GM19397 (cell line): ENCODE data around the gene CHRNA4.
"Not testable (repeated sequence)": the region's sequence is repeated elsewhere in the genome, so short reads cannot be mapped to it uniquely, and the experiment has no call there.

ENCODE experiments used
- ATAC-seq: cut with Tn5 transposase; IDR thresholded peaks from one replicate; pipeline ENCODE4 v1.9.1; 2021; ENCODE audit warnings: mild to moderate bottlenecking, moderate library complexity; ENCODE audit not compliant: unreplicated experiment

The CHRNA4 gene

DNA sequence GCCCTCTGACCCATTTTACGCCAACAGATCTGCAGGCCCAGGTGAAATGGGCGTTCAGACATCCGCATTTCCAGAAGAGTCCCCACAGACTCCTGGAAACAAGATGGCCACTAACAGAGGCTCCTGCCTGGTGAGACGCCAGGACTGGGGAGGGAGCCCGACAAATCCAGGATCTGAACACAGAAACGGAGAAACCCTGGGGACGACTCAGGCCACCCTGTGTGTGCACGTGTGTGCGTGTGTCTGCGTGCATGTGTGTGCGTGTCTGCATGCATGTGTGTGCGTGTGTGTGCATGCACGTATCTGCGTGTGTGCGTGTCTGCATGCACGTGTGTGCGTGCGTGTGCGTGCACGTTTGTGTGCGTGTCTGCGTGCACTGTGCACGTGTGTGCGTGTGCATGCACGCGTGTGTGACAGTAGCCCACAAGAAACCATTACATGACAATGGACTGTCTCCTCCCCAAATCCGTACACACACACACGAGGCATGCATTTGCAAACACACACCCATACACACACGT, 24.9 kb downstream of the CHRNA4 start:
- ATAC-seq, result no peak

DNA sequence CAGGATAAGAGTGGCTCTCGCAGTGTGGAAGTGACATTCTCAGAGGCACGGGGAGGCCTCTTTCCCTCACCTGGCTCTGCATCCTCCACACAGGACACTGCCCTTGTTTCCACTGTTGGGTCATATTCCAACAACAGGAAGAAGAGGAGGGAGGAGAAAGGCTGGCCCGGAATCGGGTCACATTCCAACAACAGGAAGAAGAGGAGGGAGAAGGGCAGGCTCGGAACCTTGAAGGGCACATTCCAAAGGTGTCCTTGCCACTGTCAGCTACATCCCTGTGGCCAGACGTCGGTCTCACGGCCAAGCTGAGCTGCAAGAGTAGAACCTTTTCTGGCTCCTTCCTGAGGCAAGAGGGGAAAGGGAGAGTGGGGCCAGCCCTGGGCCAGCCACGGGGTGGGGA, 25.4 kb downstream of the CHRNA4 start:
- no peak for ATAC-seq

DNA sequence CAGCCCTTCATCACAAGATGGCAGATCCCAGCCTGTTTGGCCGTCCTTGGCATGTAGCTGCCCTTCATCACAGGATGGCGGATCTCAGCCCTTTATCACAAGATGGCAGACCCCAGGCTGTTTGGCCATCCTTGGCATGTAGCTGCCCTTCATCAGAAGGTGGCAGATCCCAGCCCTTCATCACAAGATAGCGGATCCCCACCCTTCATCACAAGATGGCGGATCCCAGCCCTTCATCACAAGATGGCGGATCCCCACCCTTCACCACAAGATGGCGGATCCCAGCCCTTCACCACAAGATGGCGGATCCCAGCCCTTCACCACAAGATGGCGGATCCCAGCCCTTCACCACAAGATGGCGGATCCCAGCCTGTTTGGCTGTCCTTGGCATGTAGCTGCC, 26.1 kb downstream of the CHRNA4 start:
- not testable (repeated sequence) for ATAC-seq

GRCh38 chr20:63334356-63334755, 26.8 kb downstream of the CHRNA4 start:
- no peak for ATAC-seq

- no peak for ATAC-seq
These were observed 27.8 kb downstream of the CHRNA4 start for GRCh38 chr20:63333241-63333836.

DNA sequence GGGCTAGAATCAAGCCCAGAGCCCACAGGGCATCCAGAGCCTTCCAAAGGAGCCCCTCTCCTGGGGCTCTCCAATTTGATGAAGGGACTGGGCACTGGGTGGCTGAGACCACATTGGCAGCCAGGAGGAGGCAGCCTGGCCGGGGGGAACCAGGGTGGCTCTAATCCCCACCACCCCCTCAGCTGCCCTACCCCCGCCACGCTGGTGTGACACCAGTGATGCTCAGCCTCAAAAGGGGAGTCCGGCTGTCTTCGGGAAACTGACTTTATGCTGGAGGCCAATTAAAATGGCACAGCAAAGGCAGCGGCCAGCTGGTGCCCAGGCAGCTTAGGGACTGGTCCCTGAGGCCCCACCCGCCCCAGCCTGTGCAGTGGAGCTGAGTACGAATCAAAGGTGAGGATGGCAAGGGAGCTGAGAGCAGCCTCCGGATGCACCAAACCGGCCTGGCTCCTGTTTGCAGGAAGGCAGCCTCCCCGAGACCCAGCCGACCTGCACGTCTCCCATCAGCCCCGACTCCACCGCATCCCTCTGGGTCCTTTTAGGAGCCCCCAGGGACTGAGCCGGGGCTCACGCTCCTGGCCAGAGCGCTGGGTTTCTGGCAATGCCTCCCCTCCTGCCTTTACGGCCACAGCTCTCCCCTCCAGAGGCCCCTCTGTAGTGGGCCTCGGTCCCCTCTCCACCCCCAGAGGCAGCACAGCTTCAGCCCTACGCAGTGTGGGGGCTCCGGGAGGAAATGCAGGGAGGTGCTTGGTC, 28.5 kb downstream of the CHRNA4 start:
- ATAC-seq, result no peak

DNA sequence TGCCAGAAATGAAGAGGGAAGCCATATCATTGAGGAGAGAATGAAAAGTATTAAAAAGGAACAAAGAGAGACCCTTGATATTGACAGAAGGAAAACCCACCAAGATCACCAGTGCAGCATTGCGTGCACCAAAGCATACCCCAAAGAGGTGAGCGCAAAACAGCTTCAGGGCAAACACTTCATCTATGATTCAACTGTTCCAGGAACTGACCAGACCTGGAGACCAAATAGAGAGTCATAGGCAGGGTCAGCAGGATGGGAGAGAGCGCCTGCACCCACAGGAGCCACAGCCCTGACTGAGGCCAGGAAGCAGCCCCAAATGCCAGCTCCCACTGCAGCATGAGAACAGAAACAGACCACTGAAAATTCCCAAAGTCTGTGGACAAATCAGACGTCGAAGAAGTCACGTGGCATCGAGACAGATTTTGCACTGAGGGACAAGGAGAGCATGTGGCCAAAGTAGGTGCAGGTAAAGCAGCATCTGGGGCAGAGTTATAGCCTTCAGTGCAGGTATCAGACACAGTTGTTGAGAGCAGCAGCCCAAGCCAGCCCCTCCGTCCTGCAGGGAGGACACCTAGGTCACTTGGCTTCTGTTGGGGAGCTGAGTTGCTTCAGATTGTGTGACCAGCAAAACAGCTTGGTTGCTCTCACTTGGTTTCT, 29.3 kb downstream of the CHRNA4 start:
- no peak for ATAC-seq

- ATAC-seq, result no peak
These were observed 30.2 kb downstream of the CHRNA4 start for GRCh38 chr20:63330940-63331339.

DNA sequence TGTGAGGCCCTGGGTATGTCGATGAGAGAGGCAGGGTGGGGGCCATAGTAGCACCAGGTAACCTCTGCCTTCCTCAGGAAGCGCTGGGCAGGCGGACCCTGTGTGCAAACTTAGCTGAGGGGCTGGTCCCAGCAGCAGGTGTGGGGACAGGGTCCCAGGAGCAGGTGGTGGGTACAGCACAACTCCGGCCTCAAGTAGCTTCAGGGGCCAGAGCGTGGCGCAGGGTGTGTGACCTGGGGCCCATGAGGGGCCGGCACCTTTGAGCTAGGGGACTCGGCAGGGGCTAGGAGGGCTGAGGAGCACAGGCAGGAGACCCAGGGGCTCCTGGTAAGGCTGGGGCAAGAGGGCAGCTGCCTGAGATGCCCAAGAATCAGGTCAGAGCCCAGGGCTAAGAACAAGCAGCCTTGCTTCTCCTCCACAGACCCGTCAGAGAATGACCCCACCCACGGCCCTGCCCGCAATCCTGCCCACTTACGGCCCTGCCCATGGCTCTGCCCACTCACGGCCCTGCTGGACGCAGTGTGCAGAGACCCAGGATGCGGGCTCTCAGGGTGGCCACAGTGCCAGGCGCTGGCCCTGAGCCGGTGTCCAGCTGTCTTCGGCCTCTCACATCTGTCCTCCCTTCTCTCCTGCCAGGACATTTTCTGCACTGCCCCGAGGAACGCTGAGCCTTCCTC, 30.9 kb downstream of the CHRNA4 start:
- no peak for ATAC-seq

DNA sequence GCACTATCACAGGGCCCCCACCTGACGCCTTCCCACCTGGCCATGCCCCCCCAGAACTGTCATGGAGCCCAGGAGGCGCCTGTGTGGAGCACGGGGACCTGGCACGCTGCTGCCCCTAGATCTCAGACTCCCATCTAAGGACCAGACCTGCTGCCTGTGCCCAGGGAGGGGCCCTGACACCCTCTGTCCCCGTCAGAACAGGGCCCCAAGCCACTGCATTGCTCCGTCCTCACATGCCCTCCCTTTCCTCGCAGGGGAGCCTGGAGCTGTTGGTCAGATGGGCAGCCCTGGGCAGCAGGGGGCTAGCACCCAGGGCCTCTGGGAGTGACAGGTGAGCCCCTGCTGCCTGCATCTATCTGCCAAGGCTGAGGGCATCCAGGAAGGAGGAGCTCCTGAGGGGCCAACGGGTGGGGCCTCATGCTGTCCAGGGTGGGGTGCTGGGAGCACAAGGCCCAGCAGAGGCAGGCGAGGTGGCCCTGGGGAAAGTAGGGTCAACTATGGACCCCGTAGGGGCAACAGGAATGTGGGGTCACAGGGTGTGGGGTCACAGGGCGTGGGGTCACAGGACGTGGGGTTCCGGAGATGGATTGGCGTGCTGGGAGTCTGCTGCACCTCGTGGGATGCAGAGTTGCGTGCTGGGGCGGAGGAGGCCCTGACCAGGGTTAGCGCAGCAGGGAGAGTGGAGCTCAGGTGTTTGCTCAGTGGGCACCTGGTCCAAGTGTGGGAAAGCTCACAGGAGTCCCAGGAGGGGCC, 31.6 kb downstream of the CHRNA4 start:
- ATAC-seq, result no peak

DNA sequence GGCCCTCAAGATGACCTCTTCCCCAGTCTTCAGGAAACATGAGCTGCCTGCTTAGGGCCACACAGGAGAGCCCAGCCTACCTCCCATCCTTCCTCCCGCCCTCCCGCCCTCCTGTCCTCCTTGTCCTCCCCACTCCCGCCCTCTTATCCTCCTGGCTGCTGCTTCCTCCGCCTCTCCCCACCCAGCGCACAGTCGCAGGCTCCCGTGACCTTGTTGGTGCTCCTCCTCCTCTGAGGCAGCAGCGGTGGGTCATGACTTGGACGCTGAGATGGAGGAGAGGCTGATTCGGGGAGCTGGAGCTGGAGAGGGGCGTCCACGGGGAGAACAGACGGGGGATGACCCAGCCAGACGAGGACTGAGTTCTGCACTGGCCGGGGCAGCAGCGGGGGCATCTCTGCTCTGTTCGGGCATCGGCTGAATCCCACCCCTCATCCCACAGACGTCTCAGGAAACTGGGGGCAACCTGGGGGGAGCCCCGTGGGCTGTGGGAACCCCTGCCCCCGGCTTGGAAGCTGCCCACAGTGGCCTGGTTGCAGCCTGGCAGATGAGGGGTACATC, 32.4 kb downstream of the CHRNA4 start:
- no peak for ATAC-seq

GRCh38 chr20:63328026-63328700, 33.0 kb downstream of the CHRNA4 start:
- no peak for ATAC-seq

DNA sequence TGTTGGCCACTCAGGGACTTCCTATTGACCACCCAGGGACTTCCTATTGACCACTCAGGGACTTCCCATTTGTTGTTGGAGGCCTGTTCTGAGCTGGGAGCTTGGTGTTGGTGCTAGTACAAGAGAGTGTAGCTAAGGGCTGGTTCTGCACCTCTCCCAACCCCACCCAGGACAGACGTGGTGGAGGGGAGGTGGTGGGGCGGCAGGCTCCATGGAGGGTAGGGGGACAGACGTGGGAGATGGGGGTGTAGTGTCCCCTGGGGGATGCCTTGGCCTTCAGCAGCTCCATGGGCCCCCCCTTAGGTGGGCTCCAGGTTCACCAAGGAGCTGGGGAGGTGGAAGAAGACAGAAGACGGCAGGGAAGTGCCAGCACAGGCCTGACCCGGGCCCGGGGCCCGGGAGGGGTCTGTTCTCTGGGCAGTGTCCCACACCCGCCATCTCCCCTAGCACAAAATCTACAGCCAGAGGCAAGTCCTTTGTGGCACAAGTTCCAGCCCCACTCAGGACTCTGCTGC, 33.9 kb downstream of the CHRNA4 start:
- no peak for ATAC-seq

GRCh38 chr20:63326314-63327230, 34.6 kb downstream of the CHRNA4 start:
- ATAC-seq, result no peak

DNA sequence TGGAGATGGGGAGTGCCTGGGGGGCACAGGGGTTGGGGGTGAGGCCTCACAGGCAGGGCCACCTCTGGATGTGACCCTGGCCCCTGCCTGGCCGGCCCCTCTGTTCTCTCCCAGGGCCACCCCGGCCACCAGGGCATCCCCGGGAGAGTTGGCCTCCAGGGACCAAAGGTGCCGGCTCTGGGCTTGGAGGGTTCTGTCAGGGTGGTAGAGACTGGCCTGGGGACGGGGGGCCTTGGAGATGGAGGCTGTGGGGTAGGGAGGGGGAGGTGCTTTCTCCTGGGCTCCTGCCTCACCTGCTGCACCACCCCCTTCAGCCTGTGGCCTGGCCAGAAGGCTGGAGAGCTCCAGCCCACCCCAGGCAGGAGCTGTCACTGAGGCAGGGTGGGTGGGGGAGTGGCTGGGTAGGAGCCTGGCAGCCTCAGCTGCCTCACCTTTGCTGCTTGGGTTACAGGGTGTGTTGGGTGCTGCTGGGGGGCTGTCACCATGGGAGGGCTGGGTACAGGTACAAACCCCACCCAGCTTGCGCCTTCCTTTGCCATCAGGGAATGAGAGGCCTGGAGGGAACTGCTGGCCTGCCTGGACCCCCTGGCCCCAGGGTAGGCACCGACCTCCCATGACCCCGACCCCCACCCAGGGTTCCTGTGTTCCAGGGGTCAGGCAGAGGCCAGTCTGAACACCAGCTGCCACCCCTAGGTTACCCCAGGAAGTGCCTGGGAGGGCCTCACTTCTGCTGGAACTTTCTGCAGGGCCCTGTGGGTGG, 35.4 kb downstream of the CHRNA4 start:
- ATAC-seq, result no peak

DNA sequence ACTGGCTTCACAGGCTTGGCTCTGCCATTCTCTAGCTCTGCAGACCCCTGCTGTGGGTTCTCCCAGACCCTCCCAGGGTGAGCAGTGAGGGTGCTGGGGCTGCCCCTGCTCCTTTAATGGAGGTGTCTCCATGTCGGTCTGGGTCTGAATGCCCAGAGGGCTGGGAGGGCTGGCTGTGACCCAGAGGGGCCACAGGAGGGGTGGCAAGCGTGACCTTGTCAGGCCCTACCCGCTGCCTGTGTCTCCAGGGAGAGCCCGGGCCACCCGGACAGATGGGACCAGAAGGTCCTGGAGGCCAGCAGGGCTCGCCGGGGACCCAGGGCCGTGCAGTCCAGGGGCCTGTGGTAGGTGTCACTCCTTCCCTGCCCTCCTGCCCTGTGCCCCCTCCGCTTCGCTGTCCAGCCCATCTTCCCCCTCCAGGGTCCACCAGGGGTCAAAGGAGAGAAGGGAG, 36.1 kb downstream of the CHRNA4 start:
- ATAC-seq, result no peak

- ATAC-seq, result no peak
These were observed 37.7 kb downstream of the CHRNA4 start for GRCh38 chr20:63323357-63323981.
